Liver (tissue), 3 donors: ENCODE results near the gene SPEG.

Experiments used
- CTCF ChIP-seq: fragments of 150-350 bp; IDR thresholded peaks from 2 replicates; pipeline ENCODE4 v1.5.1; 2017; ENCODE audit warnings: improper control_type of control experiment, low read depth, low read length; ENCODE audit not compliant: missing input control
- HNF4G ChIP-seq: IDR thresholded peaks from 2 replicates; pipeline ENCODE4 v1.6.1; 2016; ENCODE audit warnings: antibody characterized with exemption
- JUND ChIP-seq, 2 donors: IDR thresholded peaks; 2 replicates each; pipeline ENCODE4 v1.6.1; 2016; ENCODE audit warnings: antibody characterized with exemption in 2 of 2
- donor health status: healthy.
- donor health status: healthy.

- TF ChIP-seq HNF4G (no peak), CTCF (no peak), JUND (IDR thresholded peaks at IDR 0.05) (no peak)
These were observed 4.6 kb upstream of the SPEG start for GRCh38 chr2:219429958-219430606.
